Parathyroid adenoma (tissue), 2 donors: ENCODE data around the gene TPX2.

Experiments used
- H2AFZ ChIP-seq: fragments of 300-600 bp; sonication (generic); one replicate; pipeline ENCODE4 v1.7.0; 2017; ENCODE audit warnings: antibody characterized with exemption, mild to moderate bottlenecking
- H3K27ac ChIP-seq: fragments of 300-600 bp; sonication (generic); one replicate; pipeline ENCODE4 v1.7.0; 2017
- H3K27me3 ChIP-seq: fragments of 300-600 bp; sonication (generic); one replicate; pipeline ENCODE4 v1.7.0; 2017; ENCODE audit warnings: low read length; ENCODE audit not compliant: control insufficient read depth, insufficient read depth
- H3K36me3 ChIP-seq: fragments of 300-600 bp; sonication (generic); one replicate; pipeline ENCODE4 v1.7.0; 2017; ENCODE audit warnings: low read length; ENCODE audit not compliant: control insufficient read depth, insufficient read depth
- H3K4me1 ChIP-seq: fragments of 300-600 bp; sonication (generic); one replicate; pipeline ENCODE4 v1.7.0; 2017; ENCODE audit warnings: control low read depth
- H3K4me2 ChIP-seq: fragments of 300-600 bp; sonication (generic); one replicate; pipeline ENCODE4 v1.7.0; 2017; ENCODE audit warnings: low read length
- H3K4me3 ChIP-seq: fragments of 300-600 bp; sonication (generic); one replicate; pipeline ENCODE4 v1.7.0; 2017; ENCODE audit warnings: low read depth, low read length
- H3K79me2 ChIP-seq: fragments of 300-600 bp; sonication (generic); one replicate; pipeline ENCODE4 v1.7.0; 2017; ENCODE audit warnings: control low read depth
- H3K9ac ChIP-seq: fragments of 300-600 bp; sonication (generic); one replicate; pipeline ENCODE4 v1.7.0; 2017; ENCODE audit warnings: mild to moderate bottlenecking
- H3K9me3 ChIP-seq: fragments of 300-600 bp; sonication (generic); one replicate; pipeline ENCODE4 v1.7.0; 2017; ENCODE audit warnings: low read length; ENCODE audit not compliant: control insufficient read depth
- TF ChIP-seq, protein P1 (sequence below): fragments of 300-600 bp; sonication (generic); IDR thresholded peaks from one replicate; pipeline ENCODE4 v1.7.0; 2017; ENCODE audit warnings: antibody characterized with exemption, mild to moderate bottlenecking
- donor health status: primary hyperparathyroidism.

TPX2 gene

DNA sequence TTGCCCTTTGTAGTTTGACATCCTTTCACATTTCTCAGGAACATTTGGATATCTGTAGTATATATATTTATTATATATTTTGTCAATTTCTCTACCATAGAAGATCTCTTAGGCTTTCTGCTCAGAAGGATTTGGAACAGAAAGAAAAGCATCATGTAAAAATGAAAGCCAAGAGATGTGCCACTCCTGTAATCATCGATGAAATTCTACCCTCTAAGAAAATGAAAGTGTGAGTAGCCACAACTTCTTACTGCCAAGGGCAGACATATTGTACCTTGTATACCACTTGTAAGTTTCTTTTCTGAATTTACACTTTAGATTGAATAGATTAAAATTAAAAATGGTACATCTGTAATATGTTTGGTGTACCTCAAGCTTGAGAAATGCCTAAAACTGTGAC is 31.2 kb downstream of the TPX2 start:
- no peaks in the 10 kb centered on the region for H3K79me2 ChIP-seq
- TF ChIP-seq, protein P1, sequence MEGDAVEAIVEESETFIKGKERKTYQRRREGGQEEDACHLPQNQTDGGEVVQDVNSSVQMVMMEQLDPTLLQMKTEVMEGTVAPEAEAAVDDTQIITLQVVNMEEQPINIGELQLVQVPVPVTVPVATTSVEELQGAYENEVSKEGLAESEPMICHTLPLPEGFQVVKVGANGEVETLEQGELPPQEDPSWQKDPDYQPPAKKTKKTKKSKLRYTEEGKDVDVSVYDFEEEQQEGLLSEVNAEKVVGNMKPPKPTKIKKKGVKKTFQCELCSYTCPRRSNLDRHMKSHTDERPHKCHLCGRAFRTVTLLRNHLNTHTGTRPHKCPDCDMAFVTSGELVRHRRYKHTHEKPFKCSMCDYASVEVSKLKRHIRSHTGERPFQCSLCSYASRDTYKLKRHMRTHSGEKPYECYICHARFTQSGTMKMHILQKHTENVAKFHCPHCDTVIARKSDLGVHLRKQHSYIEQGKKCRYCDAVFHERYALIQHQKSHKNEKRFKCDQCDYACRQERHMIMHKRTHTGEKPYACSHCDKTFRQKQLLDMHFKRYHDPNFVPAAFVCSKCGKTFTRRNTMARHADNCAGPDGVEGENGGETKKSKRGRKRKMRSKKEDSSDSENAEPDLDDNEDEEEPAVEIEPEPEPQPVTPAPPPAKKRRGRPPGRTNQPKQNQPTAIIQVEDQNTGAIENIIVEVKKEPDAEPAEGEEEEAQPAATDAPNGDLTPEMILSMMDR, result no peak
- peak overlapping the region; percentile 55 for H2AFZ ChIP-seq
- no peak overlapping the region for H3K4me3 ChIP-seq
- no peaks in the 10 kb centered on the region for H3K36me3 ChIP-seq
- H3K9ac ChIP-seq, result no peak overlapping the region
- no peak overlapping the region for H3K4me2 ChIP-seq
- no peak overlapping the region for H3K27ac ChIP-seq
- no peaks in the 10 kb centered on the region for H3K4me1 ChIP-seq
- H3K9me3 ChIP-seq, result no peaks in the 10 kb centered on the region
- H3K27me3 ChIP-seq, result no peaks in the 10 kb centered on the region

DNA sequence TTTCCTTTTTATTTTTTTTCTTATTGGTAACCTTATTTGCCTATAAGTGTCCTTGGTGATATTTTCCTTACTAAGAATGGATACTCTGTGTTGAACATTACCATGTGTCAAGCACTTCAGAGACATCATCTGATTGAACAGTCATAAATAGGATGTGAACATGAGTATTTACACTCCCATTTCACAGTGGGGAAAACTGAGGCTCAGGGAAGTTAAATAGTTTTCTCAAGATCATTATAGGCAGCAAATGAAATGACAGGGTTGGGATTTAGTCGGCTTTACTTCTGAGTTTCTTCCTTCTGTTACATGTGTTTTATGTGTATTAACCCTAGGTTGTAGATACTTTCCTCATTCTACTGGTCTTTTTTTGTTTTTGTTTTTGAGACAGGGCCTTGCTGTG is 35.3 kb downstream of the TPX2 start:
- Histone ChIP-seq H3K36me3 (no peaks in the 10 kb centered on the region), H3K79me2 (no peaks in the 10 kb centered on the region), H3K27ac (no peak overlapping the region), H3K4me1 (no peaks in the 10 kb centered on the region), H3K4me2 (no peak overlapping the region), H2AFZ (no peak overlapping the region), H3K9me3 (no peaks in the 10 kb centered on the region), H3K27me3 (no peaks in the 10 kb centered on the region), H3K9ac (no peak overlapping the region), H3K4me3 (no peak overlapping the region)
- TF ChIP-seq, protein P1, result no peak

DNA sequence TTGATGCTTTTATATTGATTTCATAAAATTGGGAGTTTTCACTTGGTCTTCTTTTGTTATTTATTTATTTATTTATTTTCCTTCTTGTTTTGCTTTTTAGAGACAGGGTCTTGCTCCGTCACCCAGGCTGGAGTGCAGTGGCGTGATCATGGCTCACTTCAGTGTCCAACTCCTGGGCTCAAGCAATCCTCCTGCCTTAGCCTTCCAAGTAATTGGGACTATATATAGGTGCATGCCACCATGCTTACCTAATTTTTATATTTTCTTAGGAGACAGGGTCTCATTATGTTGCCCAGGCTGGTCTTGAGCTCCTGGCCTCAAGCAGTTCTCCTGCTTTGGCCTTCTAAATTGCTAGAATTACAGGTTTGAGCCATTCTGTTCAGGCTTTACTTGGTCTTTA is 41.7 kb downstream of the TPX2 start:
- TF ChIP-seq, protein P1, result no peak
- no peak overlapping the region for H3K4me3 ChIP-seq
- no peak overlapping the region for H3K27ac ChIP-seq
- no peak overlapping the region for H3K4me2 ChIP-seq
- no peak overlapping the region for H2AFZ ChIP-seq
- no peaks in the 10 kb centered on the region for H3K36me3 ChIP-seq
- no peaks in the 10 kb centered on the region for H3K79me2 ChIP-seq
- H3K27me3 ChIP-seq, result no peaks in the 10 kb centered on the region
- no peak overlapping the region for H3K9ac ChIP-seq
- H3K4me1 ChIP-seq, result no peaks in the 10 kb centered on the region
- no peaks in the 10 kb centered on the region for H3K9me3 ChIP-seq

DNA sequence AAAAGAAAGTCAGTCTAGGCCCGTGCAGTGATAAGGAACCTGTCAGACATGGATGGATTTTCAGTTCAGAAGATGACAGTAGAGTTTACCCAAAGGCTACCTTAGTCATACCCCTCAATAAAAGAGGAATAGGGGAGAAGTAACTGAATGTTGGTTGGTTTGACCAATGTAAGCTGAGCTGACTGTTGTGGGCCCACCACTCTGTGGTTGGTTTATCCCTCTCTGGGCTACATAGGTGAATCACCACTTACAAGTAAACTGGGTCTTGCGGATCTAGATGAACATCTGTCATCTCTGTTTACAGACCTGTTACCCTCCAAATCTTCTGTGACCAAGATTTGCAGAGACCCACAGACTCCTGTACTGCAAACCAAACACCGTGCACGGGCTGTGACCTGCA is 42.9 kb downstream of the TPX2 start:
- H3K27me3 ChIP-seq, result no peaks in the 10 kb centered on the region
- H3K4me2 ChIP-seq, result no peak overlapping the region
- TF ChIP-seq, protein P1, result no peak
- no peak overlapping the region for H2AFZ ChIP-seq
- H3K36me3 ChIP-seq, result no peaks in the 10 kb centered on the region
- H3K27ac ChIP-seq, result no peak overlapping the region
- H3K4me3 ChIP-seq, result no peak overlapping the region
- no peaks in the 10 kb centered on the region for H3K79me2 ChIP-seq
- H3K9ac ChIP-seq, result no peak overlapping the region
- no peaks in the 10 kb centered on the region for H3K9me3 ChIP-seq
- no peaks in the 10 kb centered on the region for H3K4me1 ChIP-seq

DNA sequence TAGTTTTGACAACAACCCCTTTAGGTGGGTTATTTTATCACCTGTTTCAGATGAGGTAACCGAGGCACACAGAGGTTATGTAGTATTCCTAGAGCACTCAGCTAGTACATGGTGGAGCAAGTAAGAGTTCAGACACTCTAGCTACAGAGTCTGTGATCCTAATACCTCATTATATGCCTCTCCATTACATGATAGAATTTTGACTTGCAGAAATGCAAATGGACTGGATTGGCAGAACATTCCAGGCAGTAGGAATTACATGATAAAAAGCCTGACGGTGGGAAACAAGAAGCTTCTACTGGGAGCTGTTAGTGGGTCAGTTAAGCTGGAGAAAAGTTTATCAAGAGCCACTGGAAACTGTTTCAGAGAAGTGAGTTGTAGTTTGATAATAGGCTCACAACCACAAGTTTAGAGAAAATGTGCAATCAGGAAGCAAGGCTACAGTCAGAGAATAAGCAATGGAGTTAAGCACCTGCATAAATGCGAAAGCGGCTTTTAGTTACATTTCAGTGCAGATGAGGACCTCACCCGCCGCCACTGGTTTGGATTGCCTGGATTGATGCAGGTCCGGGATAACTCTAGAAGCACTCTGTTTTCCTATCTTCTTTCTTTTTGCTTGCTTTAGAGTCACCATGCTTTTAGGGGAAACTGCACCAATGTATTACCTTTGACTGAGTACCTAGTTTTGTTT is 45.4 kb downstream of the TPX2 start:
- no peak overlapping the region for H2AFZ ChIP-seq
- no peaks in the 10 kb centered on the region for H3K79me2 ChIP-seq
- no peaks in the 10 kb centered on the region for H3K36me3 ChIP-seq
- TF ChIP-seq, protein P1, result no peak
- H3K27me3 ChIP-seq, result no peaks in the 10 kb centered on the region
- H3K9ac ChIP-seq, result no peak overlapping the region
- H3K4me2 ChIP-seq, result no peak overlapping the region
- no peak overlapping the region for H3K27ac ChIP-seq
- no peaks in the 10 kb centered on the region for H3K4me1 ChIP-seq
- H3K9me3 ChIP-seq, result no peaks in the 10 kb centered on the region
- H3K4me3 ChIP-seq, result no peak overlapping the region
